Measurements from ENCODE around the gene TP53BP1.

DNA sequence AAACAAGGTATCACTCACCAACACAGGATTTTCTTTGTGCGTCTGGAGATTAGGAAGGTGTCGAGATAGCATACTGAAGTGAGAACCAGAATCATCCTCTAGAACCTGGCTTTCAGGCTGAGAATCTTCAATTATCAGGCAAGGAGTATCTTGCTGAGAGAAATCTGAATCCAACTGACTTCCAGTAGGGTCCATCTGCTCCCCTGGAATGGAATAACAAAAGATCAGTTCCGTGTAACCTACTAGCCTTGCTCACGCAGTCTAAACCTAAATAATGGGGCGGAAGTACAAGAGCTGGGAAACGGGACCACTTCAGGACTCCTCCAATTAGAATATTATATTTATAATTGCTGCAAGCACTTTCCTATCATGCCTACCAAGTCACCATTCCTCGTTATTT, 690 bp downstream of the TP53BP1 start:
- TF ChIP-seq, protein P1, sequence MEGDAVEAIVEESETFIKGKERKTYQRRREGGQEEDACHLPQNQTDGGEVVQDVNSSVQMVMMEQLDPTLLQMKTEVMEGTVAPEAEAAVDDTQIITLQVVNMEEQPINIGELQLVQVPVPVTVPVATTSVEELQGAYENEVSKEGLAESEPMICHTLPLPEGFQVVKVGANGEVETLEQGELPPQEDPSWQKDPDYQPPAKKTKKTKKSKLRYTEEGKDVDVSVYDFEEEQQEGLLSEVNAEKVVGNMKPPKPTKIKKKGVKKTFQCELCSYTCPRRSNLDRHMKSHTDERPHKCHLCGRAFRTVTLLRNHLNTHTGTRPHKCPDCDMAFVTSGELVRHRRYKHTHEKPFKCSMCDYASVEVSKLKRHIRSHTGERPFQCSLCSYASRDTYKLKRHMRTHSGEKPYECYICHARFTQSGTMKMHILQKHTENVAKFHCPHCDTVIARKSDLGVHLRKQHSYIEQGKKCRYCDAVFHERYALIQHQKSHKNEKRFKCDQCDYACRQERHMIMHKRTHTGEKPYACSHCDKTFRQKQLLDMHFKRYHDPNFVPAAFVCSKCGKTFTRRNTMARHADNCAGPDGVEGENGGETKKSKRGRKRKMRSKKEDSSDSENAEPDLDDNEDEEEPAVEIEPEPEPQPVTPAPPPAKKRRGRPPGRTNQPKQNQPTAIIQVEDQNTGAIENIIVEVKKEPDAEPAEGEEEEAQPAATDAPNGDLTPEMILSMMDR (IDR thresholded peaks at IDR 0.05; ENCODE audit: low read length): no peak
- TF ChIP-seq EZH2 (IDR thresholded peaks at IDR 0.05; ENCODE audit: borderline replicate concordance, low read length): no peak

Measured in OCI-LY1 (cell line).